DOHH2 (cell line): ENCODE measurements around the gene TDP2.

ENCODE experiments used
- H3F3A ChIP-seq: fragments of 200-600 bp; sonication (generic), shearing (Covaris generic); 2 replicates; pipeline ENCODE4 v1.6.0; 2016; ENCODE audit warnings: antibody characterized with exemption, mild to moderate bottlenecking; ENCODE audit not compliant: control insufficient read depth, insufficient read depth
- H3K27ac ChIP-seq: fragments of 200-600 bp; sonication (generic); 2 replicates; pipeline ENCODE4 v1.5.1; 2014; ENCODE audit warnings: low read depth, mild to moderate bottlenecking, low read length, moderate library complexity
- H3K27me3 ChIP-seq: fragments of 200-600 bp; sonication (generic); 2 replicates; pipeline ENCODE4 v1.6.1; 2014; ENCODE audit warnings: mild to moderate bottlenecking, low read length, mixed read lengths; ENCODE audit not compliant: control insufficient read depth
- H3K36me3 ChIP-seq: fragments of 200-600 bp; sonication (generic); 2 replicates; pipeline ENCODE4 v1.6.1; 2014; ENCODE audit warnings: mild to moderate bottlenecking, low read length, moderate library complexity, mixed read lengths; ENCODE audit not compliant: control insufficient read depth
- H3K4me1 ChIP-seq: fragments of 200-600 bp; sonication (generic); 2 replicates; pipeline ENCODE4 v1.6.1; 2014; ENCODE audit warnings: mild to moderate bottlenecking, low read length, mixed read lengths; ENCODE audit not compliant: control insufficient read depth
- H3K4me2 ChIP-seq: fragments of 200-600 bp; sonication (generic); 2 replicates; pipeline ENCODE4 v1.6.0; 2014; ENCODE audit warnings: mild to moderate bottlenecking, low read length, moderate library complexity
- H3K4me3 ChIP-seq: fragments of 200-600 bp; sonication (generic); 2 replicates; pipeline ENCODE4 v1.5.1; 2014; ENCODE audit warnings: mild to moderate bottlenecking, low read length, mixed read lengths
- H3K79me2 ChIP-seq: fragments of 200-600 bp; sonication (generic); 2 replicates; pipeline ENCODE4 v1.6.1; 2014; ENCODE audit warnings: mild to moderate bottlenecking, low read length, mixed read lengths; ENCODE audit not compliant: control insufficient read depth
- H3K9me2 ChIP-seq: fragments of 200-600 bp; sonication (generic); replicated peaks from 2 replicates; pipeline ENCODE4 v1.6.1; 2014; ENCODE audit warnings: mild to moderate bottlenecking, low read length, mixed read lengths; ENCODE audit not compliant: control insufficient read depth
- H3K9me3 ChIP-seq: fragments of 200-600 bp; sonication (generic); 2 replicates; pipeline ENCODE4 v1.6.1; 2014; ENCODE audit warnings: antibody characterized with exemption, low read length, mixed read lengths; ENCODE audit not compliant: control insufficient read depth, insufficient read depth
- H4K20me1 ChIP-seq: fragments of 200-600 bp; sonication (generic); 2 replicates; pipeline ENCODE4 v1.6.0; 2014; ENCODE audit warnings: low read depth, mild to moderate bottlenecking, antibody characterized with exemption, low read length, moderate library complexity; ENCODE audit not compliant: control insufficient read depth, insufficient read depth
- CTCF ChIP-seq: fragments of 200-600 bp; sonication (generic); IDR thresholded peaks from one replicate; pipeline ENCODE4 v1.5.1; 2014; ENCODE audit warnings: antibody characterized with exemption, mild to moderate bottlenecking, low read depth, low read length; ENCODE audit not compliant: poor library complexity, severe bottlenecking
- EZH2phosphoT487 ChIP-seq: fragments of 200-600 bp; sonication (generic); IDR thresholded peaks from 2 replicates; pipeline ENCODE4 v1.6.1; 2017; ENCODE audit warnings: borderline replicate concordance, mild to moderate bottlenecking, antibody characterized with exemption, low read length, moderate library complexity, mixed read lengths

Gene TDP2

GRCh38 chr6:24666641-24667377 lies at the start of gene TDP2, which contains the start of gene ACOT13:
TSS of gene TDP2 (minus strand) at chr6:24666899. CDS start at chr6:24666862, 37 bp downstream.
TSS of gene ACOT13 (plus strand) at chr6:24667077. CDS start at chr6:24667264, 187 bp downstream.
- peaks cover 24% of the 10 kb centered on the region for H3K4me1 ChIP-seq
- H3K36me3 ChIP-seq: peaks cover 44% of the 10 kb centered on the region
- no peaks in the 10 kb centered on the region for H3F3A ChIP-seq
- peaks cover 49% of the 10 kb centered on the region for H3K79me2 ChIP-seq
- 0 out of 2 replicates have a peak, but pooled peaks cover 4% of the 10 kb centered on the region for H3K9me3 ChIP-seq
- TF ChIP-seq EZH2phosphoT487: no peak
- peak; percentile 46 for TF ChIP-seq CTCF
- H4K20me1 ChIP-seq: no peaks in the 10 kb centered on the region
- no peaks in the 10 kb centered on the region for H3K27me3 ChIP-seq
- H3K4me3 ChIP-seq: peak within 1 kb of the TSS; percentile 99
- peak within 1 kb of the TSS; percentile 95 for H3K4me2 ChIP-seq
- peak within 1 kb of the TSS; percentile 72 for H3K27ac ChIP-seq
- no peaks in the 10 kb centered on the region for H3K9me2 ChIP-seq

DNA sequence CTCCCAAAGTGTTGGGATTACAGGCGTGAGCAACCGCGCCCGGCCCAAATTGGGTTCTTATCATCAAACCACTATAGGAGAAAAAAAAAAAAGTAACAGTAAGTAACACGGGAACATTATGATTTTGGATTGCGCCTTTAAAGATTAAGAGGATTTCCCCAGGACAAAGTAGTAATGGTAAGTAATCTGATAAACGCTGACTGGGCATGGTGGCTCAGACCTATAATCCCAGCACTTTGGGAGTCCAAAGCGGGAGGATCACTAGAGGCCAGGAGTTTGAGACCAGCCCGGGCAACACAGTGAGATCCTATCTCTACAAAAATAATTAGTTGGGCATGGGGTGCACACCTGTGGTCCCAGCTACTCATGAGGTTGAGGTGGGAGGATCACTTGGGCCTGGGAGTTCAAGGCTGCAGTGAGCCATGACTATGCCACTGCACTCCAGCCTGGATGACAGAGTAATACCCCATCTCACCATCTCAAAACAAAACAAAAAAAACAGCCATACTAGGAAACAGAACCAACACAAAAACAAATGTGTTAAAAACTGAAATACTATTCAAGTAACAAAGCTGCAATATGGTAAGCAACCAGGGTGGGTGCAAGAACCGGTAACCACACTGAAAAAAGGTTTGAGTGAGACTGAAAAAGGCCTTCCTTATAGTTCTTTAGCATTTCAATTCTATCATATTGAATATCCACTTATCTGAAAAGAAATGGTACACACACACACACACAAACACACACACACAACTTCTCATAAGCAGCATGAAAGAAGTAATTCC lies 44.0 kb upstream of the TDP2 start:
- Histone ChIP-seq H3K4me3 (no peak overlapping the region), H3F3A (peaks cover 19% of the 10 kb centered on the region), H3K79me2 (peaks cover 62% of the 10 kb centered on the region), H3K4me2 (no peak overlapping the region), H3K27me3 (no peaks in the 10 kb centered on the region), H3K36me3 (peaks cover 99% of the 10 kb centered on the region), H3K4me1 (0 out of 2 replicates have a peak, but pooled peaks cover 4% of the 10 kb centered on the region), H3K27ac (no peak overlapping the region), H3K9me3 (no peaks in the 10 kb centered on the region), H3K9me2 (no peaks in the 10 kb centered on the region), H4K20me1 (peaks cover 6% of the 10 kb centered on the region; the same call in 1 of the 2 replicates)
- TF ChIP-seq EZH2phosphoT487: no peak
- TF ChIP-seq CTCF: no peak

DNA sequence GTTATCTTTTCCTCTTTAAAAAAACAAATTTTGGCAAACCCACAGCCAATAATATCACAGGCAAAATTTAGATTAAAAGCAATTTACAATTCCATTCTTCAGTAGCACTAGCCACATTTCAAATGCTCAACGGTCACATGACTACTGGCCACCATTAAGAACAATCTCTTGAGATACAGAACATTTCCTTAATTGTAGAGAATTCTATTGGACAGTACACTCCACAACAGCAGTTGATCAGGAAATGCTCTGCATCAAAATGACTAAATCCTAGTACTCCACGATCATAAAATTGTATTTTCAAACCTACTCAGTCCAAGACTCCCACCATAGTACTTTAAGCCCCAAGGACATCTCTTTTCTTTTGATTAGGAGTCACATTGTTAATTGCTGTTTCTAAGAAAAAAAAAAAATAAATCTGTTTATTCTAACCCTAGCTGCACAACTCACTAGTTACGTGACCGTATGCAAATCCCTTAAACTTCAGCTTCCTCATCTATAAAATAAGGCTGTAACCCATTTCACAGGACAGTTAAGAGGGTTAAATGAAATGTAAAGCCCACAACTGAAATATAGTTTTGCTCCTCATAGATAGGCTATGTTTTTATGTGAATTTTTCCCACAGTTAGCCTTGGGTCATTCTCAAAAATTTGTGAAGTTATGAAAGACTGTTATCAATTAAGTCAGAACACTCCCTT lies 42.5 kb upstream of the TDP2 start:
- peaks cover 46% of the 10 kb centered on the region for H3K79me2 ChIP-seq
- peaks cover 99% of the 10 kb centered on the region for H3K36me3 ChIP-seq
- H4K20me1 ChIP-seq: peaks cover 6% of the 10 kb centered on the region; the same call in 1 of the 2 replicates
- no peak overlapping the region for H3K4me3 ChIP-seq
- TF ChIP-seq CTCF (no peak), EZH2phosphoT487 (no peak)
- H3F3A ChIP-seq: peaks cover 27% of the 10 kb centered on the region
- no peak overlapping the region for H3K27ac ChIP-seq
- no peaks in the 10 kb centered on the region for H3K9me3 ChIP-seq
- H3K27me3 ChIP-seq: no peaks in the 10 kb centered on the region
- H3K9me2 ChIP-seq: no peaks in the 10 kb centered on the region
- no peaks in the 10 kb centered on the region; the same call in 1 of the 2 replicates for H3K4me1 ChIP-seq
- H3K4me2 ChIP-seq: no peak overlapping the region
